Dendritic cell treated with granulocyte-macrophage colony-stimulating factor and Interleukin-4, amounts not matched to agents 40 ng/mL and 50 ng/mL, for 4 days (primary cell): ENCODE measurements around the gene COBL.
"Not testable (repeated sequence)": the region's sequence is repeated elsewhere in the genome, so short reads cannot be mapped to it uniquely, and the experiment has no call there.

Source experiments
- H3K27ac Mint-ChIP-seq: one replicate; pipeline ENCODE4 v1.8.0; 2022; ENCODE audit warnings: mild to moderate bottlenecking, mixed read lengths
- H3K27me3 Mint-ChIP-seq: one replicate; pipeline ENCODE4 v1.8.0; 2022; ENCODE audit warnings: mild to moderate bottlenecking, mixed read lengths
- H3K36me3 Mint-ChIP-seq: one replicate; pipeline ENCODE4 v1.8.0; 2022; ENCODE audit warnings: low read depth, mixed read lengths
- H3K4me1 Mint-ChIP-seq: one replicate; pipeline ENCODE4 v1.8.0; 2022; ENCODE audit warnings: low read depth, mixed read lengths
- H3K4me3 Mint-ChIP-seq: one replicate; pipeline ENCODE4 v1.8.0; 2022; ENCODE audit warnings: mild to moderate bottlenecking, moderate library complexity, mixed read lengths
- H3K9me3 Mint-ChIP-seq: one replicate; pipeline ENCODE4 v1.8.0; 2022; ENCODE audit warnings: mixed read lengths
- intact Hi-C: fragments of 100-400 bp; cut with micrococcal nuclease; formaldehyde crosslinking; loops from one replicate; pipeline ENCODE4 v1.15.0; 2022

COBL gene

DNA sequence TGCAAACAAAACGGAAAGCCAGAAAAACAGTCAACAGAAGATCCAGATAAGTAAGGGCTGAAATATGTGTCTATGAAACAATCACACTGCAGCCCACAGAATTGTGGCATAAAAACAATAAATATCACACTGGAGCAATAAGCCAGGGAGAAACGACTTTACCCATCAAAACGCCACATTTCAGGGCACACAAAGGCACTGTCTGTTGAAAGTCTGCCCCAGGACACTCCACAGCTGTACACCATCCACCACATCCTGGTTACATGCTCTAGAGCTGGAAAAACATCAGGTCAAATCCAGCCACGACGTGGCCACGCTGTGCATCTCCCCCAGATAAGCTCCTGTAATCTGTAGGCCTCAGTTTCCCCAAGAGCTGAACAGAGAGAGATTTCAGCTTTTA is 88.7 kb downstream of the COBL start:
- H3K27ac Mint-ChIP-seq: no peak overlapping the region
- H3K27me3 Mint-ChIP-seq: peaks cover 2% of the 10 kb centered on the region
- no peaks in the 10 kb centered on the region for H3K36me3 Mint-ChIP-seq
- H3K4me3 Mint-ChIP-seq: no peak overlapping the region
- H3K4me1 Mint-ChIP-seq: no peaks in the 10 kb centered on the region
- no peaks in the 10 kb centered on the region for H3K9me3 Mint-ChIP-seq
- intact Hi-C loops: no loop called here

DNA sequence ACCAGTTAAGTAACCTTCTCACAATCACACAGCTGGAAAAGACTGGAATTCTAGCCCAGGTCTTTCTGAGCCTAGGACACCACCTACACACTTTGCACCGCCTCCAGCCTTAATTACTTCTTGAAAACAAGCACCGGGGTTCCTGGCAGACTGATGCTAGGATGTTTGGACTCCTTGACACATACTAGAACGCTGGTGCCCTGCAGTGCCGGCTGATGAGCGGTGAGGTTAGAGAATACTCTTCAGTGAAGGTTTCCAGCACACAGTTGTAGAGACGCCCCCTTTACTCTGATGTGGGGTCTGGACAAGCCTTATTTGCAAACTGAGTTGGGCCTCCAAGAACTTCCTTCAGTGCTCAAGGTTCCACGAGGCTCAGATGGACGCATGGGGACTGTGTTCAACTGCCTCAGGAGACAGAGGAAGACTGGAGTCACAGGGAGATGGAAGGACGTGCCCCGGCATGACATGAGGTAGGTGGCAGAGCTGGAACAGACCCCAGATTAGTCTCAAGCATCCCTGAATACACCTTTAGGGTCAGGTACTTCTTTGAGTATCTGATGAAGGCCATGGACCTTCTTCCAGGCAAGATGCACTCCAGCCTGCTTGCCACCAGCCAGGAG is 89.6 kb downstream of the COBL start:
- peaks cover 2% of the 10 kb centered on the region for H3K27me3 Mint-ChIP-seq
- no peak overlapping the region for H3K4me3 Mint-ChIP-seq
- no peaks in the 10 kb centered on the region for H3K4me1 Mint-ChIP-seq

GRCh38 chr7:51226063-51226755 is 90.4 kb downstream of the COBL start:
- Mint-ChIP-seq H3K27me3 (peaks cover 2% of the 10 kb centered on the region), H3K36me3 (no peaks in the 10 kb centered on the region), H3K4me3 (no peak overlapping the region), H3K4me1 (no peaks in the 10 kb centered on the region), H3K27ac (no peak overlapping the region), H3K9me3 (no peaks in the 10 kb centered on the region)
- intact Hi-C loops: no loop called here

More for the DNA sequence above, 89.6 kb downstream of the COBL start:
- H3K9me3 Mint-ChIP-seq: no peaks in the 10 kb centered on the region
- intact Hi-C loops: no loop called here
- H3K27ac Mint-ChIP-seq: no peak overlapping the region
- no peaks in the 10 kb centered on the region for H3K36me3 Mint-ChIP-seq

GRCh38 chr7:51224811-51225595 is 91.6 kb downstream of the COBL start:
- Mint-ChIP-seq H3K27me3 (no peaks in the 10 kb centered on the region), H3K4me3 (no peak overlapping the region), H3K4me1 (no peaks in the 10 kb centered on the region), H3K9me3 (no peaks in the 10 kb centered on the region), H3K27ac (no peak overlapping the region), H3K36me3 (no peaks in the 10 kb centered on the region)
- intact Hi-C loops: no loop called here

- no peak overlapping the region for H3K27ac Mint-ChIP-seq
- H3K27me3 Mint-ChIP-seq: no peaks in the 10 kb centered on the region
- intact Hi-C loops: no loop called here
- no peaks in the 10 kb centered on the region for H3K9me3 Mint-ChIP-seq
- no peaks in the 10 kb centered on the region for H3K4me1 Mint-ChIP-seq
- no peaks in the 10 kb centered on the region for H3K36me3 Mint-ChIP-seq
- no peak overlapping the region for H3K4me3 Mint-ChIP-seq
Observed at GRCh38 chr7:51223505-51223904, 93.1 kb downstream of the COBL start.

DNA sequence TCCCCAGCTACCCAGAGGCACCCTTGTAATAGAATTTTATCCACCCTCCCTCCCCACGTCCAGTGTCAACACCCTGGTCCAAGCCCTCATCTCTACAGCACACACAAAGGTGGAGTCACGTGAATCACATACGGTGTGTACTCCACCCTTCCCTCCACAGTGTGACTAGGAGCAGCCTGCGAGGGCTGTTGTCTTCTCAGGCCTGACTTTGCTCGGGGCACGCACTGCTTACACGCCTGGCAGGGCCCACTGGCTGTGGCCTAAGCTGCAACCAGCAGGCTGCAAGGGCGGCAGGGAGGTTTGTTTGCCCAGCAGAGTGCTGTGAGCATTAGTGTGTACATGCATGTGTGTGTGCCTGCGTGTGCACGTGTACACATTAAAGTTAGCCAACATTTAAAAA is 93.7 kb downstream of the COBL start:
- Mint-ChIP-seq H3K4me3 (no peak overlapping the region), H3K27ac (no peak overlapping the region), H3K4me1 (no peaks in the 10 kb centered on the region)

GRCh38 chr7:51220226-51220625 is 96.4 kb downstream of the COBL start:
- Mint-ChIP-seq H3K4me1 (no peaks in the 10 kb centered on the region), H3K9me3 (no peaks in the 10 kb centered on the region), H3K27me3 (no peaks in the 10 kb centered on the region), H3K4me3 (no peak overlapping the region), H3K36me3 (no peaks in the 10 kb centered on the region), H3K27ac (no peak overlapping the region)
- intact Hi-C loops: no loop called here

More for the DNA sequence above, 93.7 kb downstream of the COBL start:
- H3K36me3 Mint-ChIP-seq: no peaks in the 10 kb centered on the region
- intact Hi-C loops: no loop called here
- no peaks in the 10 kb centered on the region for H3K27me3 Mint-ChIP-seq
- H3K9me3 Mint-ChIP-seq: no peaks in the 10 kb centered on the region

GRCh38 chr7:51219261-51219988 is 97.2 kb downstream of the COBL start:
- H3K4me1 Mint-ChIP-seq: no peaks in the 10 kb centered on the region

GRCh38 chr7:51217804-51218203 is 98.8 kb downstream of the COBL start:
- H3K9me3 Mint-ChIP-seq: no peaks in the 10 kb centered on the region
- no peaks in the 10 kb centered on the region for H3K36me3 Mint-ChIP-seq
- no peak overlapping the region for H3K4me3 Mint-ChIP-seq
- H3K4me1 Mint-ChIP-seq: no peaks in the 10 kb centered on the region
- no peaks in the 10 kb centered on the region for H3K27me3 Mint-ChIP-seq
- no peak overlapping the region for H3K27ac Mint-ChIP-seq
- intact Hi-C loops: no loop called here

More at GRCh38 chr7:51219261-51219988, 97.2 kb downstream of the COBL start:
- no peak overlapping the region for H3K4me3 Mint-ChIP-seq
- intact Hi-C loops: no loop called here
- H3K36me3 Mint-ChIP-seq: no peaks in the 10 kb centered on the region
- H3K9me3 Mint-ChIP-seq: no peaks in the 10 kb centered on the region
- no peak overlapping the region for H3K27ac Mint-ChIP-seq
- H3K27me3 Mint-ChIP-seq: no peaks in the 10 kb centered on the region

- H3K27me3 Mint-ChIP-seq: no peaks in the 10 kb centered on the region
- no peaks in the 10 kb centered on the region for H3K4me1 Mint-ChIP-seq
- no peaks in the 10 kb centered on the region for H3K9me3 Mint-ChIP-seq
- H3K36me3 Mint-ChIP-seq: no peaks in the 10 kb centered on the region
- intact Hi-C loops: no loop called here
- H3K27ac Mint-ChIP-seq: no peak overlapping the region
- H3K4me3 Mint-ChIP-seq: no peak overlapping the region
Observed at GRCh38 chr7:51214098-51214497, 102.5 kb downstream of the COBL start.

DNA sequence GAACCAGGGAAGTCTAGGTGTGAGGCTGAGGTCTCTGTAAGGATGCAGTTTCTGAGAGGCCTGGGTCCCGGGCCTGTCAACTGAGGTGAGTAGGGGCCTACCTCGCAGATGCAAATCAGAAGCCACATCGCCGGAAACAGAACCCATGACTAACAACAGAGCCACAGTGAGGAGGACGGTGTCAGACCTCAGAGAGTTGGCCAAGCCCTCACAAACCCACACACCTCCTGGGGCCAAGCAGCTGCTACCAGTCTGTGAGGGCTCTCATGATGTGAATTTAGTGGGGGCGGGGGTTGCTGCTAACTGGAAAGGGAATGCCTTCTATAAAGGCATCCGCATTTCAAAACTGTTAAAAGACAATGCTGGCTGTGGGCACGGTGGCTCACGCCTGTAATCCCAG is 103.0 kb downstream of the COBL start:
- intact Hi-C loops: no loop called here
- Mint-ChIP-seq H3K4me1 (no peaks in the 10 kb centered on the region), H3K4me3 (no peak overlapping the region), H3K9me3 (no peaks in the 10 kb centered on the region), H3K27me3 (no peaks in the 10 kb centered on the region), H3K36me3 (no peaks in the 10 kb centered on the region), H3K27ac (no peak overlapping the region)

GRCh38 chr7:51210766-51211165 is 105.8 kb downstream of the COBL start:
- H3K27me3 Mint-ChIP-seq: no peaks in the 10 kb centered on the region
- intact Hi-C loops: no loop called here
- H3K27ac Mint-ChIP-seq: no peak overlapping the region
- H3K9me3 Mint-ChIP-seq: peaks cover 12% of the 10 kb centered on the region
- no peak overlapping the region for H3K4me3 Mint-ChIP-seq
- H3K36me3 Mint-ChIP-seq: no peaks in the 10 kb centered on the region
- no peaks in the 10 kb centered on the region for H3K4me1 Mint-ChIP-seq

DNA sequence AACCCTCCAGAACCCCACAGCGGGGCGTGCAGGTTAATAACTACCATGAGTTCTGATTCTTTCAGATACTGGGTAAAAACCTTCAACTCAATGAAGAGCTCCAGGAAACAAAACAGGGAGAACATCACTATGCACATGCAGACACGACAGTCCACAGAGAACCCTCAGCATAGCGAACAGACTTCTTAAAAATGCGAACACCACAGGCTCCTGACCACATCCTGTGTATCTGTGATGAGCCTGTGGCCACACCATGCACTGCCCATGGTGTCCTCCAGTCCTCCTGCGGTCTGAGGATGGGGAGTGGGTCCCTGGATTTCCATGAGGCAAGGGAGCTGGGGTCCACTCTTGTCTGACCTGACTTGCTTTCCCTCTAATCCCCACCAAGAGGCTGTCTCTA is 107.2 kb downstream of the COBL start:
- no peaks in the 10 kb centered on the region for H3K4me1 Mint-ChIP-seq
- H3K27ac Mint-ChIP-seq: no peak overlapping the region
- intact Hi-C loops: no loop called here
- H3K9me3 Mint-ChIP-seq: peaks cover 12% of the 10 kb centered on the region
- no peaks in the 10 kb centered on the region for H3K36me3 Mint-ChIP-seq
- no peaks in the 10 kb centered on the region for H3K27me3 Mint-ChIP-seq
- H3K4me3 Mint-ChIP-seq: no peak overlapping the region

- peaks cover 22% of the 10 kb centered on the region for H3K9me3 Mint-ChIP-seq
- H3K27me3 Mint-ChIP-seq, intact Hi-C loops, H3K4me1 Mint-ChIP-seq, H3K4me3 Mint-ChIP-seq, H3K36me3 Mint-ChIP-seq, H3K27ac Mint-ChIP-seq: not testable (repeated sequence)
Observed at GRCh38 chr7:51208125-51208524, 108.5 kb downstream of the COBL start.
